ENCODE results near the gene TRIM68.

The TRIM68 gene, protein sequence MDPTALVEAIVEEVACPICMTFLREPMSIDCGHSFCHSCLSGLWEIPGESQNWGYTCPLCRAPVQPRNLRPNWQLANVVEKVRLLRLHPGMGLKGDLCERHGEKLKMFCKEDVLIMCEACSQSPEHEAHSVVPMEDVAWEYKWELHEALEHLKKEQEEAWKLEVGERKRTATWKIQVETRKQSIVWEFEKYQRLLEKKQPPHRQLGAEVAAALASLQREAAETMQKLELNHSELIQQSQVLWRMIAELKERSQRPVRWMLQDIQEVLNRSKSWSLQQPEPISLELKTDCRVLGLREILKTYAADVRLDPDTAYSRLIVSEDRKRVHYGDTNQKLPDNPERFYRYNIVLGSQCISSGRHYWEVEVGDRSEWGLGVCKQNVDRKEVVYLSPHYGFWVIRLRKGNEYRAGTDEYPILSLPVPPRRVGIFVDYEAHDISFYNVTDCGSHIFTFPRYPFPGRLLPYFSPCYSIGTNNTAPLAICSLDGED

DNA sequence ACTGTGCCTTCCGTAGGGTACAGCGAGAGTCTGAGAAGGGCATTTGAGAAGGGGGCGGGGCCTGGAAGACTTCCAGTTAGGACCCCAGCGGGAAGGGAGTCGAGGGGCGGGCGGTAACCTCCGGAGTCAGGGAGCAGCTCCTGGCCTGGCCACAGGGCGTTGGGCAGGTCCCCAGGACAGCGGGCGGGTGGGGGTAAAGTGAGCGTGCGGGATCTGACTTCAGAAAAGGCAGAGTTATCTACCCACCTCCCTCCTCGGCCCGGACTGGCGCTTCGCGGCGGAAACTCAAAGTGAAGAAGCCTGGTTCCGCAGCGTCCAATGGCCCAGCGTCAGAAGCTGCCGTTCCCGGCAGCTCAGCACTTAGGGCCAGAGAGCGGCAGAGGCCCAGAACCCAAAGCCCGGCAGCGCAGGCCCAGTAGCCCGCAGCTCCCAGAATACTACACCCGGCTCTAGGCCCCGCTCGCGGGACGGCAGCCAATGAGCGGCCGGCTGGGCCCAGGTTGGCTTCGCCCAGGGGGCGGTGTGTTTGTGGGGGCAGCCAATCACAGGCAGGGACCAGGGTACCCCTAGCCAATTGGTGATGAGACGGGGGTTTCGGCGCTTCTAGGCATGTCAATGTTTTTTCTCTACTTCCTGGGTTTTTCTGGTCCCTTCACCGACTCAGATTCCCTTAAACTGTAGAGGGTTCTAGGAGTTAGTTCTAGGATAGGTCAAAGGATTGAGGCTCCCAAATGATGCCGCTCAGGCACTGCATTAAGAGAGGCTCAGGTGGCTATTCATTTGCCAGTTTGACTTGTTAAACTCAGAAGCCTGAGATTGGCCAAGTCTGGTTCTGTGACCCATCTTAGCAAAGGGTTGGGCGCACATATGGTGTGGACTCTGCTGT, at the start of gene TRIM68:
TSS of gene TRIM68 (minus strand) at position 451 of the 886 bp plus-strand sequence. CDS start 2,727 bp downstream, outside the sequence.
- no peaks in the 10 kb centered on the region for H3K9me2 ChIP-seq (replicated peaks; ENCODE audit: insufficient read depth, low read length)
- H3K79me2 ChIP-seq (ENCODE audit: insufficient read depth, low read length), result peaks cover 21% of the 10 kb centered on the region; the same call in 1 of the 2 replicates
- H3K27me3 ChIP-seq (ENCODE audit: low read length), result no peaks in the 10 kb centered on the region; the same call in 1 of the 2 replicates
- H3K9ac ChIP-seq (ENCODE audit: low read length), result peak within 1 kb of the TSS; percentile 78
- H3F3A ChIP-seq (ENCODE audit: insufficient read depth), result no peaks in the 10 kb centered on the region
- TF ChIP-seq, protein P1, sequence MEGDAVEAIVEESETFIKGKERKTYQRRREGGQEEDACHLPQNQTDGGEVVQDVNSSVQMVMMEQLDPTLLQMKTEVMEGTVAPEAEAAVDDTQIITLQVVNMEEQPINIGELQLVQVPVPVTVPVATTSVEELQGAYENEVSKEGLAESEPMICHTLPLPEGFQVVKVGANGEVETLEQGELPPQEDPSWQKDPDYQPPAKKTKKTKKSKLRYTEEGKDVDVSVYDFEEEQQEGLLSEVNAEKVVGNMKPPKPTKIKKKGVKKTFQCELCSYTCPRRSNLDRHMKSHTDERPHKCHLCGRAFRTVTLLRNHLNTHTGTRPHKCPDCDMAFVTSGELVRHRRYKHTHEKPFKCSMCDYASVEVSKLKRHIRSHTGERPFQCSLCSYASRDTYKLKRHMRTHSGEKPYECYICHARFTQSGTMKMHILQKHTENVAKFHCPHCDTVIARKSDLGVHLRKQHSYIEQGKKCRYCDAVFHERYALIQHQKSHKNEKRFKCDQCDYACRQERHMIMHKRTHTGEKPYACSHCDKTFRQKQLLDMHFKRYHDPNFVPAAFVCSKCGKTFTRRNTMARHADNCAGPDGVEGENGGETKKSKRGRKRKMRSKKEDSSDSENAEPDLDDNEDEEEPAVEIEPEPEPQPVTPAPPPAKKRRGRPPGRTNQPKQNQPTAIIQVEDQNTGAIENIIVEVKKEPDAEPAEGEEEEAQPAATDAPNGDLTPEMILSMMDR (IDR thresholded peaks at IDR 0.05; ENCODE audit: insufficient read depth, low read length, poor library complexity, severe bottlenecking), result no peak
- no peak for TF ChIP-seq EZH2phosphoT487 (conservative IDR thresholded peaks at IDR 0.05; ENCODE audit: low read length)
- peak within 1 kb of the TSS; percentile 94 for H3K4me2 ChIP-seq (ENCODE audit: low read depth, low read length, poor library complexity, severe bottlenecking)
- no peaks in the 10 kb centered on the region for H4K20me1 ChIP-seq (ENCODE audit: low read depth, low read length)
- H3K9me3 ChIP-seq (ENCODE audit: insufficient read depth, low read length), result no peaks in the 10 kb centered on the region
- no peaks in the 10 kb centered on the region for H3K36me3 ChIP-seq (ENCODE audit: low read length)
- H3K27ac ChIP-seq (ENCODE audit: low read depth, low read length), result peak within 1 kb of the TSS; percentile 44
- H3K4me3 ChIP-seq (ENCODE audit: insufficient read depth, low read length, poor library complexity, severe bottlenecking), result peak within 1 kb of the TSS; percentile 65
- H2AFZ ChIP-seq (ENCODE audit: low read depth, low read length, severe bottlenecking), result peak within 1 kb of the TSS; percentile 100

DNA sequence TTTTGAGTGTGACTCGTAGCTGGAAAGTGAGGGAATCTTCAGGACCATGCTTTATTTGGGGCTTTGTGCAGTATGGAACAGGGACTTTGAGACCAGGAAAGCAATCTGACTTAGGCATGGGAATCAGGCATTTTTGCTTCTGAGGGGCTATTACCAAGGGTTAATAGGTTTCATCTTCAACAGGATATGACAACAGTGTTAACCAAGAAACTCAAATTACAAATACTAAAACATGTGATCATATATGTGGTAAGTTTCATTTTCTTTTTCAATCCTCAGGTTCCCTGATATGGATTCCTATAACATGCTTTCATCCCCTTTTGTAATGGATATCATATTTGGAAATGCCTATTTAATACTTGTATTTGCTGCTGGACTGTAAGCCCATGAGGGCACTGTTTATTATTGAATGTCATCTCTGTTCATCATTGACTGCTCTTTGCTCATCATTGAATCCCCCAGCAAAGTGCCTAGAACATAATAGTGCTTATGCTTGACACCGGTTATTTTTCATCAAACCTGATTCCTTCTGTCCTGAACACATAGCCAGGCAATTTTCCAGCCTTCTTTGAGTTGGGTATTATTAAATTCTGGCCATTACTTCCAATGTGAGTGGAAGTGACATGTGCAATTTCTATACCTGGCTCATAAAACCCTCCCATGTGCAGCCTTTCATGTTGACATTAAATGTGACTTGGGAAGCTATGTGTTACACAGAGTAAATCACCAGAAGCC, 46.8 kb upstream of the TRIM68 start:
- H3K79me2 ChIP-seq (ENCODE audit: insufficient read depth, low read length), result no peaks in the 10 kb centered on the region
- TF ChIP-seq, protein P1 (IDR thresholded peaks at IDR 0.05; ENCODE audit: insufficient read depth, low read length, poor library complexity, severe bottlenecking), result no peak
- no peak for TF ChIP-seq EZH2phosphoT487 (conservative IDR thresholded peaks at IDR 0.05; ENCODE audit: low read length)
- H3K4me2 ChIP-seq (ENCODE audit: low read depth, low read length, poor library complexity, severe bottlenecking), result no peak overlapping the region
- H3K4me3 ChIP-seq (ENCODE audit: insufficient read depth, low read length, poor library complexity, severe bottlenecking), result no peak overlapping the region
- no peaks in the 10 kb centered on the region for H3K9me3 ChIP-seq (ENCODE audit: insufficient read depth, low read length)
- H3K27me3 ChIP-seq (ENCODE audit: low read length), result no peaks in the 10 kb centered on the region
- no peaks in the 10 kb centered on the region for H3F3A ChIP-seq (ENCODE audit: insufficient read depth)
- no peaks in the 10 kb centered on the region for H4K20me1 ChIP-seq (ENCODE audit: low read depth, low read length)
- no peak overlapping the region for H3K27ac ChIP-seq (ENCODE audit: low read depth, low read length)
- H3K36me3 ChIP-seq (ENCODE audit: low read length), result no peaks in the 10 kb centered on the region
- no peak overlapping the region for H3K9ac ChIP-seq (ENCODE audit: low read length)
- no peaks in the 10 kb centered on the region for H3K9me2 ChIP-seq (replicated peaks; ENCODE audit: insufficient read depth, low read length)
- no peak overlapping the region for H2AFZ ChIP-seq (ENCODE audit: low read depth, low read length, severe bottlenecking)

DNA sequence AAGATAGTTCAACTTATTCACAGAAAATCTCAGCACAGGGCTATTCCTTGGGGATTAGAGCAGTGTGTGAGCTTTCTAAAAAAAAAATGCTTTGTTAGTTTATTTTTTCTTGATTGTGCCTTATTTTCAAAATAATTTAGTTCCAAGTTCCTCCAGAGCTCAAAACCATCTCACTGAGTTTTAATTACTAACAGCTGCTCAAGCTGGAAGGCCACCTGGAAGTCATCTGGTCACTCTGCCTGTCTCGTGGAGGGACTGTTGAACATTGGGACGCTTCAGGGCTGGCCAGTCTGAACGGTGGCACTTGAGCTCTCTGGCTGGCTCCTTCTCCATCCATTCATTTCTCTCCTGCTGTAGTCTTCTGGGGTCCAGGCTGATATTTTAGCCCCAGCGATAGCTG, 39.7 kb upstream of the TRIM68 start:
- Histone ChIP-seq H3K79me2 (ENCODE audit: insufficient read depth, low read length) (no peaks in the 10 kb centered on the region), H2AFZ (ENCODE audit: low read depth, low read length, severe bottlenecking) (no peak overlapping the region), H3K4me3 (ENCODE audit: insufficient read depth, low read length, poor library complexity, severe bottlenecking) (no peak overlapping the region), H3K27ac (ENCODE audit: low read depth, low read length) (no peak overlapping the region), H3K9ac (ENCODE audit: low read length) (no peak overlapping the region), H3K9me3 (ENCODE audit: insufficient read depth, low read length) (no peaks in the 10 kb centered on the region), H3K27me3 (ENCODE audit: low read length) (no peaks in the 10 kb centered on the region), H3K4me2 (ENCODE audit: low read depth, low read length, poor library complexity, severe bottlenecking) (no peak overlapping the region), H3K9me2 (replicated peaks; ENCODE audit: insufficient read depth, low read length) (no peaks in the 10 kb centered on the region), H4K20me1 (ENCODE audit: low read depth, low read length) (no peaks in the 10 kb centered on the region), H3F3A (ENCODE audit: insufficient read depth) (no peaks in the 10 kb centered on the region), H3K36me3 (ENCODE audit: low read length) (no peaks in the 10 kb centered on the region)
- TF ChIP-seq EZH2phosphoT487 (conservative IDR thresholded peaks at IDR 0.05; ENCODE audit: low read length), result no peak
- TF ChIP-seq, protein P1 (IDR thresholded peaks at IDR 0.05; ENCODE audit: insufficient read depth, low read length, poor library complexity, severe bottlenecking), result no peak
